CD4-positive, alpha-beta T cell treated with Interleukin-2 at 100 ng/mL for 4 hours (primary cell): ENCODE data around the gene KCNT1.
"Not testable (repeated sequence)": the region's sequence is repeated elsewhere in the genome, so short reads cannot be mapped to it uniquely, and the experiment has no call there.

Experiments used
- DNase-seq: peaks from one replicate; pipeline ENCODE4 v3.0.0-alpha.2; 2020; ENCODE audit warnings: low spot score

Gene KCNT1

DNA sequence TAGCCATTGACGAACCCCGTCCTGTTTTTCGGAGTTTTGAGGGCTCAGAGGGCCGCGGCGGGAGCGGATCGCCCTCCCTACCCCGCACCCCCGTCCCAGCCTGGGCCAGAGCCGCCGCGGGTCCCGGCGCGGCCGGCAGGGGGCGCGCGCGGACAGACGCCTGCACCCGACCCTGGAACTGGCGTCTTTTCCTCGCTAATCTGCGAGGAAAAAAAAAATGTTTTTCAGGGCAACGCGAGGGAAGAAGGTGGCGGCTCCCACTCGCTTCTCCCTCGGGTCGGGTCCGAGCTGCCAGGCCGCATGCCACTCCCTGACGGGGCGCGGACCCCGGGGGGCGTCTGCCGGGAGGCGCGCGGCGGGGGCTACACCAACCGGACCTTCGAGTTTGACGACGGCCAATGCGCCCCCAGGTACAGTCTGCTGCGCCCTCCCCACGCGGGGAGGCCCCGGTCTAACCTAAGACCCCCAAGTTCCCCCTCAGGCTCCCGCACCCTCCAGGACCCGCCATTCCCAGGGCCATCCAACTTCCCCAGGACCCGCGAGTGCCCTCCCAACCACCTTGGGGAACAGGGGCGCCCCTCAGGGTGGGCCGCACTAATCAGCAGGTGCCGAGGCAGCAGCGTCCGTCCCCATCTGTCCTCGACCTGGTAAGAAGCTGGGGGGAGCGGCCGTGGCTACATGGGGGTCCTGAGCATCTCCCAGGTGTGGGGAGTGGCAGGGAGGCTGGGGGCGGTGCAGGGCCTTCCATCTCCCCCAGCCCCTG, at the start of gene KCNT1:
KCNT1 (plus strand) TSS at position 227 of the 763 bp plus-strand sequence; CDS start at position 301, 74 bp downstream.
- DNase-seq = peak; percentile 35

GRCh38 chr9:135655317-135655716, 46.7 kb upstream of the KCNT1 start:
- DNase-seq = no peak

- no peak for DNase-seq
Measured at GRCh38 chr9:135657416-135657815, 44.6 kb upstream of the KCNT1 start.

DNA sequence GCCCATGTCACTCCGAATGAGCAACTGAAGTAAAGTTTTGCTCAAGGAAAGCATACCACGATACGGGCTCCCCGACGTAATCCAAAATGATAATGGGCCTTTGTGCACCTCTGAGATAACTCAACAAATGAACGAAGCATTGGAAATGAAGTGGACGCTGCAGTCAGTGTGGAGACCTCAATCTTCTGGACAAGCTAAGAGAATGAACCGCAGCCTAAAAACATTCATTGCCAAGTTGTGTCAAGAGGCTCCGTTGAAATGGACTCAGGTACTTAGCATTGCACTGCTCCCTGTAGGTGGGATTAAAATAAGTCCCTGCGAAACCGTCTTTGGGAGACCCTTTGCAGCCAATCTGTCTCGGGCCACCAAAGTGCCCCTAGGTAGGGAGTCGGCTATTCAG, 42.7 kb upstream of the KCNT1 start:
- DNase-seq = no peak

GRCh38 chr9:135660407-135660806, 41.6 kb upstream of the KCNT1 start:
- DNase-seq = no peak

- no peak for DNase-seq
Measured at GRCh38 chr9:135661816-135662560, 40.0 kb upstream of the KCNT1 start.

DNA sequence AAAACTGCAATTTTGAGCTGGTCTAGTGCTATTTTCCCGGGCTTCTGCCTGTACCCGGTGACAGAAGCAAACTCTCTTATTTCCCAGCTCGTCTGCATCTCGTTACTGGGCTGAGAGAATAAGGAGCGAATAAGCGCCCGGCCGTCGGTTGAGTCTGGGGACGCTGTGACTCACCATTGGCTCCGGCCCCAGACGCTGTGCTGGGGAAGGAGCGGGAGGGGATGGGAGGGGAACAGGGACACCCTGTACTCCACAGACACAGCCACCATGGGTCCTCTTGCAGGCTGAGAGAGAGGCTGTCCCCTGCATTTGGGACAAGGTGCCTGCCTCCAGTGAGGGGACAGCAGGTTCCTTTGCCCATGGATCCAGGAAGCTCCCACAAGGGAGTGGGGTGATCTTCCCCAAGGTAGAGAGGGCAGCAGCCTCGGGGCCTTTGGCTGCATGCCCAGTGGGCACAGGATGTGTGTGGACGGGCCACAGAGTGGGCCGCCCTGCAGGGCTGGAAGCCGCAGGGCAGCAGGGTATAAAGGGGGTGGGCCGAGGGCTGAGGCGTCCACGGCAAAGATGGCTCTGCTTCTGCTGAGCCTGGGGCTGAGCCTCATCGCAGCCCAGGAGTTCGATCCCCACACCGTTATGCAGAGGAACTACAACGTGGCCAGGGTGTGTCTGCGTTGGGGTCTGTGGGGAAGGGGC, 39.1 kb upstream of the KCNT1 start, which contains the start of gene LCN9:
LCN9 (plus strand) TSS at position 552 of the 693 bp plus-strand sequence; CDS start at position 565, 13 bp downstream.
- no peak for DNase-seq

- no peak for DNase-seq
Measured at GRCh38 chr9:135663451-135663770, 38.6 kb upstream of the KCNT1 start.

DNA sequence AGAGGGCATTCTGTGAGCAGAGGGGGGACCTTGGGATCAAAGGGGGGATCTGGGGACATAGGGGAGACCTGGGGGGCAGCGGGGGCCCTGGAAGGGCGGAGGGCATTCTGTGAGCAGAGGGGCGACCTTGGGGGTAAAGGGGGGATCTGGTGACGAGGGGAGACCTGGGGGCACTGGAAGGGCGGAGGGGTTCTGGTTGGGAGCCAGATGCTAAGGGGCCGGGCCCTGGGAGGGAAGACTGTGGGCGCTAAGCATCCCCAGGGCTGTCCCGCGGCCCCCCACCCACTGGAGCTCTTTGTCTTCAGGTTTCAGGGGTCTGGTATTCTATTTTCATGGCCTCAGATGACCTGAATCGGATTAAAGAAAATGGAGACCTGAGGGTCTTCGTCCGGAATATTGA, 38.1 kb upstream of the KCNT1 start:
- no peak for DNase-seq

DNA sequence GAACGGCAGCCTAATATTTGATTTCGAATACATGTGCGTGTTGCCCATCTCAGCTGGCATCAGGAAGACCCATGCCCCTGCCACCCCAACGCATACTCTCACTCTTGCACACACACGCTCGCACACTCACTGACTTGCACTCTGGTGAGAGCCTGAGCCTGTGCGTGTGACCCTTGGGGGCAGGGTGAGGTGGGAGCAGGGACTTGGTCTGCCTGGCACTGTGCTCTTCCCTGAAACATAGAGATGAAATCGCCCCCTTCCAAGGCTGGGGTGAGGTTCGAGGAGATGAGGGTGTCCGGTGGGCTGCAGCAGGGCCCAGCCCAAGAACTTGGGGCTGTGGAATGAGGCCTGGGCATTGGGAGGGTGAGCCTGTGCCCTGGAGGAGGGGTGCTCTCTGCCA, 37.7 kb upstream of the KCNT1 start:
- no peak for DNase-seq

DNA sequence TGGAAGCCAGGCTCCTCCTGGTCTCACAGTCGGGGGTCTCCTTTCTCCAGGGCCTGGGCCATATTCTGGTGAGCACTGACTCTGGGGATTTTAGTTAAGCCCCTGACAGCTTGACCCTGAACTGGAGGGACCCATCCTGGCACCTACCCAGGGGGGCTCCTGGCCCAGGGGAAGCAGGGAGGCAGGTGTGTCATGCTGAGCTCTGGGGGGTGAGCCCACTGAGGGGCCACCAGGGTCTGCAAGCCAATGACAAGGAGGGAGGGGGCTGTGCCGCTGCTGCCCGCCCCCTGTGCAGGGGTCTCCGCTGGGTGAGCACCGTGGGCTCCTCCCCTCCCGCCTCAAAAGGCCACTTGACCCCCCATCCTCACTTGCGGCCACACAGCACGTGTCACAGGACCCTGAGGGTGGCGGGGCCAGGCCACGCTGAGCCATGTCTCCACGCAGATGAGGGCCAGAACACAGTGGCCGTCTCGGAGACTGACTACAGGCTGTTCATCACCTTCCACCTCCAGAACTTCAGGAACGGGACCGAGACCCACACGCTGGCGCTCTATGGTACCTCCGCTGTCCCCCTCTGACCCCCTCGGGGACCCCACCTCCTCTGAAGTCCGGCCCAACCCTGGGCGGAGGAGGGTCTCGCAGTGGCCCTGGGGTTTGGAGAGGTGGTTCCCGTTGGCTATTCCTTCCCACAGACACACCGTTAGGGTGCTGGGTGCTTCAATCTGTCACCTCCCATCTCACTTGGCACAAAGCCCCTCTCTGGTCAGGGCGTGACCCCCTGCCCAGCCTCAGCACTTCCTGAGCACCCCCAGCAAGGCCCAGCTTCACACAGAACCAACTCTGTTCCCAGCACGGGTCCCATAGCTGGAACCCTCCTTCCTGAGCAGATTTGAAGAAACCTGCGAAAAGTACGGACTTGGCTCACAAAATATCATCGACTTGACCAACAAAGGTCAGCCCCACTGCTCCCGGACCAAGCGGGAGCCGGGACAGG, 36.9 kb upstream of the KCNT1 start:
- no peak for DNase-seq

- DNase-seq = no peak
Measured at GRCh38 chr9:135665795-135666189, 36.2 kb upstream of the KCNT1 start.

DNA sequence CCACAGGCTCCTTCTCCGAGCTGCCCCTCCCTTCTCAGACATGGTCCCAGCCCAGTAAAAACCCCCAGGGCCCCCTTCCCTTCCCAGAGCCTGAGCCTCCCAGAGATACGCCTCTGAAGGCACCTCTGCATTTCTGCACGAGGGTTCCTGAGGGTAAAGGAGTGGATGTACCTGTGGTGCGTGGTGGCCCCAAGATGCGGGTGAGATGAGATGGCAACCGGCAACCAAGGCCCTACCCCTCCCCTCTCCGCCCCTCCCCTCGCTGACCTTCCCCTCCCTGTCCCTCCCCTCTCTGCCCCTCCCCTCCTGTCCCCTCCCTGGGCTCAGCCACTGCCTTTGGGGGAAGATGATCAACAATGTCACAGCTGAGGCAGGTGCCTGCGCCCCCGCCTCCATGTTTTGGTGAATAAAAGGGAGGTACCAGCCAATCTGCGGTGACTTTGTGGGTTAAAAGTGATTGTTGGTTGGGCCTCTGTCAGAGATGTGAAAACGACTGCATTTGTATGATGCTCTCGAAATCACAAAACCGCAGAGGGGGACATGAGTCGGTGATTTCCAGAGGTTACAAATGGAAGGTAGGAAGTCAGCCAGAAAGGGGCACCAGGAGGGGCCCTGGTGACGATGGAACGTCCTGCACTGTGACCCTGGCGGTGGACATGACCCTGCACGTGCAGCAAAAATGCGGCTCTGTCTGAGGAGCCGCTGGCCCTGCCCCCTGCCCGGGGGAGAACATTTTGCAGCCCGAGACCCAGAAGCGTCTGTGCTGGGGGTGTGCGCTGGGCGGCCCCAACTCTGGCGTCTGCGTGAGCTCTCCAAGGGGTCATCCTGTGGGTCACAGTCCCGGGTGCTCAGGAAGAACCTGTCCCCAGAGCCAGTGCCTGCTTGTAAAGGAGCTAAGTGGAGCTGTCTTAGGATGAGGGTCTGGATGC, 35.2 kb upstream of the KCNT1 start:
- no peak for DNase-seq

GRCh38 chr9:135667463-135668001, 34.5 kb upstream of the KCNT1 start:
- DNase-seq = no peak

- not testable (repeated sequence) for DNase-seq
Measured at GRCh38 chr9:135669018-135669417, 33.0 kb upstream of the KCNT1 start.

- DNase-seq = no peak
Measured at GRCh38 chr9:135669616-135670285, 32.2 kb upstream of the KCNT1 start.

DNA sequence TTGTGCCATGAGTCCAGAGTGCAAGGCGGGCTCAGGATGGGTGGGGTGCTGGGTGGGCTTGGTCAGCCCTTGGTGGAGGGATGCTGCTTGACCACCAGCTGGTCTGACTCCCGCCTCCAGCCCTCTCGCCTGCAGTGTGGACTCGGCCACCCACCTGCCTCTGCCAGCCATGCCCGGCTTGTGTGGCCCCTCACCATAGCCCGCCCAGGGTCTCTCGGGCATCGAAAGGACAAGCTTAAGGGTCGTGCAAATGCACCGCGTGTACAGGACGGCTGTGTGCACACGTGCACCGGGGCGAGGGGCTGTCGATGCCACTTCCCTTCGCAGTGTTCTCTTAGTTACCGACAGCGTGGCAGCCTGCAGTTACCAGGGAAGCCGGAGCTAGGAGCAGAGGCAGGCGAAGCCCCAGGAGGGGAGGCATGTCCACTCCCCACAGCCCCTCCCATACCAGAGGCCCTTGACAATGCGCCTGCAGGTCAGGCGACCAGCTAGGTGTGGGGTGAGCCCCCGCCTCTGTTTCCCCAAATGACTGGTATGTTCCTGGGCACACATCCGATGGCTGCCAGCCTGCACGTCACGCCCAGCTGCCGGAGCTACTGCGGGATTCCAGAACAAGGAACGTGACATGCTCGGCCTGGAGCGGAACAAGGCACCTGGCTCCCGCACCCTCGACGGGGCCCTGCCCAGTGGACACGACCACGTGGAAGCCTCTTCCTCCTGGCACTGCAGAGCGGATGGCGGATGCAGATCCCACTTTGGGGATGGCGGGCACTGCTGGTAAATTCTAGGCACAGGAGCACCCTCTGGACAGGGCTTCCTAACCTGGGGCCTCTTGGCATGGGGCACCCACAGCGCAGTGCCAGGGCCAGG, 31.0 kb upstream of the KCNT1 start:
- DNase-seq = no peak

DNA sequence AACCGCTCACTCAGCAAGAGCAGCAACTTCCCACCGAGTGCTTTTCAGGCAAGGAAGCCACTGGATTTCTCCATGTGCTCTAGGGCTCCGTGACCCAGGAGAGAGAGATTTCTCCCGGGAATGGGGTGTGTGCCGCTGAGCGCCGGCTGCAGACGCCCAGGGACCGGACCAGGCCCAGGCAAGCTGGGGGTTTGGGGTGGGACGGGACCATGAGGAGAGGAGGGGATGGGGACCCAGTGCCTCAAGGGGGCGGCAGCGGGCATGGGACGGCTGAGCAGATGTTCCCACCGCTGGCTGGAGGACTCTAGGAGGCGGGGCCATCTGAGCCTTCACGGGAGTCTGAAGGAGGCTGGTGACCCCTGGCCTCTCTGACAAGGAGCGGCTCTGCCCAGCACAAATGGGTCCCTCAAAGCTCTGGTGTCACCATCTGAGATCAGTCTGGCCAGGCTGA, 30.4 kb upstream of the KCNT1 start:
- no peak for DNase-seq

DNA sequence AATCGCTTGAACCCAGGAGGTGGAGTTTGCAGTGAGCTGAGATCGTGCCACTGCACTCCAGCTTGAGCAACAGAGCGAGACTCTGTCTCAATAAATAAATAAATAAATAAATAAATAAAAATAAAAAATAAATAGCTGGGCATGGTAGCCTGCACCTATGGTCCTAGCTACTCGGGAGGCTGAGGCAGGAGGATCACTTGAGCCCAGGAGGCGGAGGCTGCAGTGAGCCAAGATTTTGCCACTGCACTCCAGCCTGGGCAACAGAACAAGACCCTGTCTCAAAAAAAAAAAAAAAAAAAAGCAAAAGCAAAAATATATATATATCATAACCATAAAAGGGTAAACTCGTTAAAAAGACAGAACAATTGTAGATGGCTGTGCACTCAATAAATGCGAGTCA, 29.2 kb upstream of the KCNT1 start:
- not testable (repeated sequence) for DNase-seq
